Testis (tissue), 2 donors: Measurements from ENCODE around the gene SMAD7.

Source experiments
- CTCF ChIP-seq, 3 experiments: fragments of 450-650 bp in 2 of 3; fragments of 200-600 bp in 1 of 3; sonication (generic) in 1 of 3; IDR thresholded peaks; one replicate each; pipeline ENCODE4 v1.5.1; 2016 to 2019; ENCODE audit warnings: antibody characterized with exemption in 3 of 3, mild to moderate bottlenecking in 2 of 3, moderate library complexity in 1 of 3
- POLR2A ChIP-seq: fragments of 450-650 bp; IDR thresholded peaks from one replicate; pipeline ENCODE4 v1.6.1; 2017; ENCODE audit warnings: antibody characterized with exemption, mild to moderate bottlenecking, moderate library complexity

- TF ChIP-seq CTCF (IDR thresholded peaks at IDR 0.05) (no peak), POLR2A (no peak)
Observed at GRCh38 chr18:48919547-48919946, 31.2 kb downstream of the SMAD7 start.
